Endothelial cell of umbilical vein (primary cell): ENCODE measurements around the gene CCBE1. TPM values are rescaled to one million over a fixed set of nuclear protein-coding genes. Genes with fewer than 3 reads are reported as not detected.

Experiments
- BruUV-seq: library from RNA; stranded (reverse); fragments of 400-500 nt; replicated peaks from 2 replicates; lab custom pipeline; 2021; lab: Mats Ljungman, UMichigan
- CTCF ChIA-PET: fragments of 300-600, 350-600 bp; sonication (Branson Sonifier 250); formaldehyde crosslinking; loops from one replicate; lab custom pipeline; 2021; ENCODE audit warnings: antibody characterized with exemption, inconsistent platforms; lab: Charles Lee
- POLR2A ChIA-PET: fragments of 300-600, 350-600 bp; sonication (Branson Sonifier 250); formaldehyde crosslinking; loops from one replicate; lab custom pipeline; 2021; ENCODE audit warnings: antibody characterized with exemption, inconsistent platforms; lab: Charles Lee
- DNase-seq: peaks from one replicate; pipeline ENCODE4 v3.0.0-alpha.2; 2011; ENCODE audit warnings: low read depth, low spot score
- FAIRE-seq: peaks from 2 replicates; lab custom pipeline; 2011; peaks lifted over from hg19 to GRCh38; lab: Jason Lieb, UNC
- H2AFZ ChIP-seq: 2 replicates; pipeline ENCODE4 v1.6.0; 2012; ENCODE audit warnings: low read depth, low read length, control low read depth, inconsistent platforms
- H3K27ac ChIP-seq: 2 replicates; pipeline ENCODE4 v1.5.1; 2011; ENCODE audit warnings: low read depth, mild to moderate bottlenecking, control low read depth, low read length, moderate library complexity; ENCODE audit not compliant: insufficient read depth
- H3K27me3 ChIP-seq, 2 experiments: 2 replicates each; pipeline versions ENCODE4 v1.6.0 to v1.6.1; 2011; ENCODE audit warnings: low read length in 2 of 2, mixed read lengths in 1 of 2; ENCODE audit not compliant: control insufficient read depth in 2 of 2, insufficient read depth in 2 of 2
- H3K36me3 ChIP-seq, 2 experiments: 2 replicates in 1 of 2; 3 replicates in 1 of 2; pipeline ENCODE4 v1.5.1; 2011; ENCODE audit warnings: low read length in 2 of 2, mild to moderate bottlenecking in 1 of 2, moderate library complexity in 1 of 2; ENCODE audit not compliant: control insufficient read depth in 2 of 2, insufficient read depth in 2 of 2; ENCODE audit errors: extremely low read depth in 1 of 2
- H3K4me1 ChIP-seq: 3 replicates; pipeline ENCODE4 v1.5.1; 2011; ENCODE audit warnings: mild to moderate bottlenecking, low read length; ENCODE audit not compliant: control insufficient read depth, insufficient read depth; ENCODE audit errors: extremely low read depth
- H3K4me2 ChIP-seq: 2 replicates; pipeline ENCODE4 v1.6.1; 2011; ENCODE audit warnings: low read length, control low read depth, mixed read lengths; ENCODE audit not compliant: insufficient read depth
- H3K4me3 ChIP-seq, 3 experiments: fragments of 200-600 bp in 1 of 3; sonication (generic), shearing (Covaris generic) in 1 of 3; replicated peaks in 1 of 3; 2 replicates each; pipeline ENCODE4 v1.5.1; 2011 to 2016; ENCODE audit warnings: control low read depth in 3 of 3, low read length in 3 of 3, mild to moderate bottlenecking in 2 of 3, inconsistent platforms in 1 of 3, low read depth in 1 of 3, moderate library complexity in 1 of 3; ENCODE audit not compliant: insufficient read depth in 1 of 3
- H3K79me2 ChIP-seq: 2 replicates; pipeline ENCODE4 v1.6.0; 2012; ENCODE audit warnings: low read length, inconsistent platforms; ENCODE audit not compliant: control insufficient read depth, insufficient read depth
- H3K9ac ChIP-seq: replicated peaks from 2 replicates; pipeline ENCODE3; 2011; ENCODE audit warnings: low read length, control low read depth; ENCODE audit not compliant: insufficient read depth; ENCODE audit errors: extremely low read depth
- H3K9me1 ChIP-seq: replicated peaks from 3 replicates; pipeline ENCODE4 v1.6.0; 2011; ENCODE audit warnings: mild to moderate bottlenecking, low read length; ENCODE audit not compliant: control insufficient read depth, insufficient read depth; ENCODE audit errors: extremely low read depth
- H3K9me3 ChIP-seq: replicated peaks from 2 replicates; pipeline ENCODE4 v1.5.1; 2012; ENCODE audit warnings: low read length, inconsistent platforms; ENCODE audit not compliant: control insufficient read depth, insufficient read depth
- H4K20me1 ChIP-seq: replicated peaks from 2 replicates; pipeline ENCODE3; 2011; ENCODE audit warnings: mild to moderate bottlenecking, low read length; ENCODE audit not compliant: control insufficient read depth, insufficient read depth; ENCODE audit errors: extremely low read depth
- EZH2 ChIP-seq: IDR thresholded peaks from 2 replicates; pipeline ENCODE4 v1.6.1; 2012; ENCODE audit warnings: borderline replicate concordance, low read depth, mild to moderate bottlenecking, moderate library complexity, low read length, inconsistent platforms; ENCODE audit not compliant: severe bottlenecking
- FOS ChIP-seq: IDR thresholded peaks from 2 replicates; pipeline ENCODE4 v1.6.1; 2011; ENCODE audit warnings: mild to moderate bottlenecking, low read length, moderate library complexity, borderline replicate concordance; ENCODE audit not compliant: insufficient read depth
- GATA2 ChIP-seq: IDR thresholded peaks from 2 replicates; pipeline ENCODE4 v1.7.0; 2011; ENCODE audit warnings: low read depth, mild to moderate bottlenecking, moderate library complexity, mixed read lengths, low read length; ENCODE audit not compliant: insufficient read length, insufficient read depth
- JUN ChIP-seq: IDR thresholded peaks from 2 replicates; pipeline ENCODE4 v1.6.1; 2011; ENCODE audit warnings: borderline replicate concordance, low read depth; ENCODE audit not compliant: insufficient read length, insufficient read depth
- MYC ChIP-seq: IDR thresholded peaks from one replicate; pipeline ENCODE4 v1.6.1; 2011; ENCODE audit warnings: mild to moderate bottlenecking, low read depth, low read length
- POLR2A ChIP-seq: IDR thresholded peaks from 2 replicates; pipeline ENCODE4 v1.6.1; 2012; ENCODE audit warnings: low read depth, mild to moderate bottlenecking, control low read depth, low read length
- POLR2AphosphoS5 ChIP-seq: IDR thresholded peaks from 2 replicates; pipeline ENCODE4 v1.6.1; 2012; ENCODE audit warnings: low read depth, mild to moderate bottlenecking, control low read depth, low read length, moderate library complexity; ENCODE audit not compliant: insufficient read depth
- dilution Hi-C: fragments of 300-500 bp; cut with MboI; formaldehyde crosslinking; loops from one replicate; pipeline ENCODE4 v1.15.0; 2019; ENCODE audit warnings: low sequenced_read_pairs; ENCODE audit not compliant: extremely low pct_ligation_motif_present
- intact Hi-C: fragments of 100-400 bp; cut with micrococcal nuclease; formaldehyde crosslinking; loops from one replicate; pipeline ENCODE4 v1.10.0; 2022
- polyA plus RNA-seq, 4 experiments: library from polyadenylated mRNA; depleted of rRNA in 3 of 4; stranded (reverse) in 3 of 4; unstranded in 1 of 4; fragments of >200 nt; gene quantifications; 2 replicates each; pipeline versions ENCODE4 v1.2.1 to v1.2.3, GENCODE V29; 2011 to 2012; ENCODE audit warnings: missing spikeins in 1 of 4
- total RNA-seq: library from RNA; stranded (reverse); gene quantifications from 2 replicates; pipeline ENCODE4 v1.2.3, GENCODE V29; 2021
- TF ChIP-seq, protein P1 (sequence below), 2 donors: IDR thresholded peaks; 1 replicate in 1 of 2; 2 replicates in 1 of 2; pipeline ENCODE4 v1.5.1; 2011; ENCODE audit warnings: low read length in 2 of 2, mild to moderate bottlenecking in 2 of 2, moderate library complexity in 2 of 2, control low read depth in 1 of 2, inconsistent platforms in 1 of 2, low read depth in 1 of 2; ENCODE audit not compliant: insufficient read depth in 1 of 2; ENCODE audit errors: extremely low read depth in 1 of 2
- TF ChIP-seq, protein P2 (sequence below): IDR thresholded peaks from 2 replicates; pipeline ENCODE4 v1.6.1; 2011; ENCODE audit not compliant: insufficient read depth, insufficient read length

CCBE1 gene
- total and polyA plus RNA-seq, 2 donors (not counting 3 experiments of a cell fraction or from before 2014, with no cell fraction given): 0.04 TPM; not detected in 1

GRCh38 chr18:59639821-59640220, 57.4 kb downstream of the CCBE1 start:
- Histone ChIP-seq H3K27me3 (peaks cover 0 to 3% of the 10 kb centered on the region in 2 experiments), H3K9me3 (no peaks in the 10 kb centered on the region), H3K4me1 (no peaks in the 10 kb centered on the region), H3K4me2 (no peak overlapping the region), H3K79me2 (no peaks in the 10 kb centered on the region), H3K36me3 (no peaks in the 10 kb centered on the region), H3K9ac (no peak overlapping the region), H3K9me1 (no peaks in the 10 kb centered on the region), H4K20me1 (no peaks in the 10 kb centered on the region), H2AFZ (no peak overlapping the region), H3K4me3 (no peak overlapping the region), H3K27ac (no peak overlapping the region)
- DNase-seq (no peak), FAIRE-seq (no peak)
- intact Hi-C loops (no loop called here), dilution Hi-C loops (no loop called here)
- TF ChIP-seq MYC (no peak), FOS (no peak), POLR2AphosphoS5 (no peak), JUN (no peak), EZH2 (no peak), POLR2A (no peak), GATA2 (no peak)
- TF ChIP-seq, protein P1, sequence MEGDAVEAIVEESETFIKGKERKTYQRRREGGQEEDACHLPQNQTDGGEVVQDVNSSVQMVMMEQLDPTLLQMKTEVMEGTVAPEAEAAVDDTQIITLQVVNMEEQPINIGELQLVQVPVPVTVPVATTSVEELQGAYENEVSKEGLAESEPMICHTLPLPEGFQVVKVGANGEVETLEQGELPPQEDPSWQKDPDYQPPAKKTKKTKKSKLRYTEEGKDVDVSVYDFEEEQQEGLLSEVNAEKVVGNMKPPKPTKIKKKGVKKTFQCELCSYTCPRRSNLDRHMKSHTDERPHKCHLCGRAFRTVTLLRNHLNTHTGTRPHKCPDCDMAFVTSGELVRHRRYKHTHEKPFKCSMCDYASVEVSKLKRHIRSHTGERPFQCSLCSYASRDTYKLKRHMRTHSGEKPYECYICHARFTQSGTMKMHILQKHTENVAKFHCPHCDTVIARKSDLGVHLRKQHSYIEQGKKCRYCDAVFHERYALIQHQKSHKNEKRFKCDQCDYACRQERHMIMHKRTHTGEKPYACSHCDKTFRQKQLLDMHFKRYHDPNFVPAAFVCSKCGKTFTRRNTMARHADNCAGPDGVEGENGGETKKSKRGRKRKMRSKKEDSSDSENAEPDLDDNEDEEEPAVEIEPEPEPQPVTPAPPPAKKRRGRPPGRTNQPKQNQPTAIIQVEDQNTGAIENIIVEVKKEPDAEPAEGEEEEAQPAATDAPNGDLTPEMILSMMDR (IDR thresholded peaks at IDR 0.05; ENCODE audit: extremely low read depth in 1 of 2, insufficient read depth in 1 of 2, low read depth in 1 of 2, low read length in 2 of 2): no peak
- TF ChIP-seq, protein P2, sequence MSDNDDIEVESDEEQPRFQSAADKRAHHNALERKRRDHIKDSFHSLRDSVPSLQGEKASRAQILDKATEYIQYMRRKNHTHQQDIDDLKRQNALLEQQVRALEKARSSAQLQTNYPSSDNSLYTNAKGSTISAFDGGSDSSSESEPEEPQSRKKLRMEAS: no peak
- CTCF ChIA-PET: interaction anchor here (0.9 to 1.0 kb wide), 2 partner anchors 11 to 184 kb away, joined by 3 to 5 read pairs; no protein-coding TSS in a partner anchor
- no TSS peak for BruUV-seq
- POLR2A ChIA-PET: no interaction called here
